H9 (cell line): ENCODE data around the gene IDH3B. TPM values are rescaled to one million over a fixed set of nuclear protein-coding genes. Genes with fewer than 3 reads are reported as not detected.
A peak's percentile ranks its signal among the peaks of the same experiment; 100 is the strongest.

ENCODE experiments used
- DNase-seq: peaks from one replicate; pipeline ENCODE4 v3.0.0-alpha.2; 2017
- H2AFZ ChIP-seq: one replicate; pipeline ENCODE4 v1.6.1; 2013; ENCODE audit warnings: mild to moderate bottlenecking, low read length, control low read depth, moderate library complexity
- H2AK5ac ChIP-seq: 2 replicates; pipeline ENCODE4 v1.6.1; 2013; ENCODE audit warnings: low read length, control low read depth, mixed read lengths; ENCODE audit not compliant: insufficient read length
- H2BK120ac ChIP-seq: one replicate; pipeline ENCODE4 v1.6.1; 2013; ENCODE audit warnings: low read depth, mild to moderate bottlenecking, low read length, control low read depth, inconsistent platforms; ENCODE audit not compliant: poor library complexity, severe bottlenecking
- H2BK12ac ChIP-seq: 2 replicates; pipeline ENCODE4 v1.6.1; 2013; ENCODE audit warnings: low read length, control low read depth, mixed read lengths, low read depth; ENCODE audit not compliant: insufficient read length
- H2BK15ac ChIP-seq: 2 replicates; pipeline ENCODE4 v1.6.1; 2013; ENCODE audit warnings: low read depth, low read length, control low read depth
- H2BK20ac ChIP-seq: one replicate; pipeline ENCODE4 v1.6.1; 2013; ENCODE audit warnings: low read depth, mild to moderate bottlenecking, low read length, control low read depth, inconsistent platforms; ENCODE audit not compliant: poor library complexity, severe bottlenecking
- H2BK5ac ChIP-seq: 2 replicates; pipeline ENCODE4 v1.6.1; 2013; ENCODE audit warnings: low read length, control low read depth, mixed read lengths; ENCODE audit not compliant: insufficient read length
- H3K14ac ChIP-seq: 2 replicates; pipeline ENCODE4 v1.6.1; 2013; ENCODE audit warnings: low read length, control low read depth; ENCODE audit not compliant: insufficient read depth
- H3K18ac ChIP-seq: 2 replicates; pipeline ENCODE4 v1.6.1; 2013; ENCODE audit warnings: low read depth, mild to moderate bottlenecking, mixed read lengths, low read length, control low read depth; ENCODE audit not compliant: insufficient read length
- H3K23ac ChIP-seq: 2 replicates; pipeline ENCODE4 v1.6.1; 2013; ENCODE audit warnings: low read length, control low read depth, mixed read lengths, low read depth; ENCODE audit not compliant: insufficient read length
- H3K23me2 ChIP-seq: 2 replicates; pipeline ENCODE4 v1.6.1; 2013; ENCODE audit warnings: low read depth, mild to moderate bottlenecking, mixed read lengths, low read length, control low read depth; ENCODE audit not compliant: insufficient read length, poor library complexity, severe bottlenecking
- H3K27ac ChIP-seq: 2 replicates; pipeline ENCODE4 v1.5.1; 2013; ENCODE audit warnings: low read length, control low read depth, mixed read lengths, low read depth; ENCODE audit not compliant: insufficient read length
- H3K27me3 ChIP-seq: 2 replicates; pipeline ENCODE4 v1.6.1; 2013; ENCODE audit warnings: low read length, control low read depth, inconsistent platforms; ENCODE audit not compliant: insufficient read depth
- H3K4ac ChIP-seq: 2 replicates; pipeline ENCODE4 v1.6.1; 2013; ENCODE audit warnings: low read depth, mild to moderate bottlenecking, control low read depth, inconsistent platforms, low read length, moderate library complexity
- H3K4me1 ChIP-seq: 2 replicates; pipeline ENCODE4 v1.6.1; 2013; ENCODE audit warnings: low read length, control low read depth, inconsistent platforms; ENCODE audit not compliant: insufficient read depth
- H3K4me2 ChIP-seq: 2 replicates; pipeline ENCODE4 v1.6.1; 2013; ENCODE audit warnings: low read length, control low read depth, mixed read lengths; ENCODE audit not compliant: insufficient read length, insufficient read depth
- H3K56ac ChIP-seq: 2 replicates; pipeline ENCODE4 v1.6.1; 2013; ENCODE audit warnings: low read depth, mild to moderate bottlenecking, mixed read lengths, low read length, control low read depth; ENCODE audit not compliant: insufficient read length
- H3K79me1 ChIP-seq: 2 replicates; pipeline ENCODE4 v1.6.1; 2013; ENCODE audit warnings: low read depth, mild to moderate bottlenecking, moderate library complexity, low read length, control low read depth, inconsistent platforms; ENCODE audit not compliant: insufficient read depth, poor library complexity, severe bottlenecking
- H3K79me2 ChIP-seq: 2 replicates; pipeline ENCODE4 v1.6.1; 2013; ENCODE audit warnings: low read length, control low read depth, inconsistent platforms; ENCODE audit not compliant: insufficient read depth
- H3K9ac ChIP-seq: 2 replicates; pipeline ENCODE4 v1.6.1; 2013; ENCODE audit warnings: low read length, control low read depth, mixed read lengths; ENCODE audit not compliant: insufficient read length; ENCODE audit errors: extremely low read depth
- H3K9me3 ChIP-seq: one replicate; pipeline ENCODE4 v1.6.1; 2013; ENCODE audit warnings: low read depth, low read length, inconsistent platforms; ENCODE audit not compliant: control insufficient read depth
- H3T11ph ChIP-seq: one replicate; pipeline ENCODE4 v1.6.1; 2013; ENCODE audit warnings: mild to moderate bottlenecking, low read length, control low read depth, inconsistent platforms
- H4K20me1 ChIP-seq: one replicate; pipeline ENCODE4 v1.6.1; 2013; ENCODE audit not compliant: control insufficient read depth, insufficient read length, insufficient read depth
- H4K5ac ChIP-seq: 2 replicates; pipeline ENCODE4 v1.6.1; 2013; ENCODE audit warnings: low read depth, mild to moderate bottlenecking, mixed read lengths, low read length, control low read depth; ENCODE audit not compliant: insufficient read length
- H4K8ac ChIP-seq: replicated peaks from 2 replicates; pipeline ENCODE4 v1.6.1; 2013; ENCODE audit warnings: low read length, control low read depth, mixed read lengths, low read depth; ENCODE audit not compliant: insufficient read length
- H4K91ac ChIP-seq: 2 replicates; pipeline ENCODE4 v1.6.1; 2013; ENCODE audit warnings: low read depth, mild to moderate bottlenecking, moderate library complexity, mixed read lengths, low read length, control low read depth; ENCODE audit not compliant: insufficient read length
- H3K27ac Mint-ChIP-seq, 3 experiments: 2 replicates in 2 of 3; 3 replicates in 1 of 3; pipeline ENCODE4 v1.8.0; 2020 to 2021; ENCODE audit warnings: mixed read lengths in 3 of 3, mild to moderate bottlenecking in 1 of 3, moderate library complexity in 1 of 3
- H3K27me3 Mint-ChIP-seq: 2 replicates; pipeline ENCODE4 v1.8.0; 2021; ENCODE audit warnings: low read depth, mild to moderate bottlenecking, moderate library complexity, mixed read lengths
- H3K36me3 Mint-ChIP-seq, 3 experiments: 2 replicates in 2 of 3; 3 replicates in 1 of 3; pipeline ENCODE4 v1.8.0; 2020 to 2021; ENCODE audit warnings: low read depth in 3 of 3, mixed read lengths in 3 of 3; ENCODE audit not compliant: insufficient read depth in 1 of 3
- H3K4me1 Mint-ChIP-seq, 2 experiments: 2 replicates each; pipeline ENCODE4 v1.8.0; 2020; ENCODE audit warnings: mixed read lengths in 2 of 2
- H3K4me3 Mint-ChIP-seq, 2 experiments: 2 replicates in 1 of 2; 3 replicates in 1 of 2; pipeline ENCODE4 v1.8.0; 2020 to 2021; ENCODE audit warnings: mild to moderate bottlenecking in 2 of 2, mixed read lengths in 2 of 2, moderate library complexity in 1 of 2
- H3K9me3 Mint-ChIP-seq, 2 experiments: 2 replicates in 1 of 2; 3 replicates in 1 of 2; pipeline ENCODE4 v1.8.0; 2020; ENCODE audit warnings: mild to moderate bottlenecking in 2 of 2, mixed read lengths in 2 of 2, moderate library complexity in 1 of 2
- CTCF ChIP-seq: fragments of 200-600 bp; sonication (generic); conservative IDR thresholded peaks from 3 replicates; pipeline ENCODE4 v1.8.0; 2021; ENCODE audit warnings: antibody characterized with exemption, mild to moderate bottlenecking
- WGBS: extraction: QIAGEN DNeasy Blood & Tissue Kit; methylation state at CpG from one replicate; pipeline ENCODE4 v1.1.7; 2013; ENCODE audit warnings: missing lambda C conversion rate, low lambda C conversion rate, mixed read lengths; ENCODE audit not compliant: insufficient read length; ENCODE audit errors: extremely low coverage; 5-methylcytosine and 5-hydroxymethylcytosine counted together
- total RNA-seq: library from RNA; stranded (reverse); gene quantifications from 2 replicates; pipeline ENCODE4 v1.2.1, GENCODE V29; 2021

The IDH3B gene
- total RNA-seq, 1 experiment from 2014 or later, result 114 TPM

DNA sequence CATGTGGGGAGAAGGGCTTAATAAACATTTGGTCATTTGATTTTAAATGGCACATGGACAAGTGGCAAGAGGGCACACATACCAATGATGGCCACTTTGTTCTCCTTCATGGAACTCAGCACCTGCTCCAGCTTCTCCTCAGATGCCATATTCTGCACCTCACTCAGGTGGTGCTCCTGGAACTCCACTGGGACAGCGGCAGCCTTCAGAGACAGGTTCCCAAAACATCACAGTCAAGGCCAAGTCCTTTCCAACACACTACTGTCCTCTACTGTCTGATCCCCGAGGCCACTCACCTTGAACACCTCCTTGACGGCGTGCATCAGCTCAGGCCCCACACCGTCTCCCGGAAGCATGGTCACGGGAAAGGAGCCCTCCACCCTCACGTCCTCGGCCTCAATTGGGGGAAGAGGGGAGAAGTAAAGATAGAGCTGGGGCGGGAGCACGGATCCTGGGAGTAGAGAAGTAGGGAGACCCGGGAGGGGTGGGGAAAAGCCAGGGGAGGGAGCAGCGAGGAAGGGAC is 591 bp downstream of the IDH3B start:
- H2BK12ac ChIP-seq, result no peak overlapping the region
- WGBS, result no CpG with 5 or more reads among the region's 13 CpGs
- H3K14ac ChIP-seq, result no peak overlapping the region
- no peak for DNase-seq
- H2AK5ac ChIP-seq, result no peak overlapping the region
- H3K27me3 ChIP-seq, result no peaks in the 10 kb centered on the region
- no peaks in the 10 kb centered on the region; a peak in 1 of 5 replicates for H3K9me3 Mint-ChIP-seq
- H3K23ac ChIP-seq, result no peak overlapping the region
- H3K4me1 Mint-ChIP-seq, result peaks cover 4 to 13% of the 10 kb centered on the region in 2 experiments
- peaks cover 10% of the 10 kb centered on the region for H3K23me2 ChIP-seq
- H2AFZ ChIP-seq, result no peak overlapping the region
- H4K91ac ChIP-seq, result peak overlapping the region; percentile 16
- no peaks in the 10 kb centered on the region for H3K79me1 ChIP-seq
- H3K27me3 Mint-ChIP-seq, result peaks cover 29% of the 10 kb centered on the region
- H3K9me3 ChIP-seq, result no peaks in the 10 kb centered on the region
- H3T11ph ChIP-seq, result no peak overlapping the region
- H4K5ac ChIP-seq, result peak overlapping the region; percentile 1
- peak overlapping the region; percentile 88 to 99 (median 91); a peak in 6 of 7 replicates for H3K27ac Mint-ChIP-seq
- no peak overlapping the region for H3K27ac ChIP-seq
- peak overlapping the region; percentile 97 for H3K4me3 Mint-ChIP-seq
- no peak overlapping the region for H2BK15ac ChIP-seq
- H3K18ac ChIP-seq, result no peak overlapping the region
- H4K20me1 ChIP-seq, result no peaks in the 10 kb centered on the region
- H4K8ac ChIP-seq, result no peak overlapping the region
- no peak overlapping the region for H3K56ac ChIP-seq
- H3K4ac ChIP-seq, result no peak overlapping the region
- 0 out of 2 replicates have a peak, but pooled peaks cover 3% of the 10 kb centered on the region for H3K4me1 ChIP-seq
- peak overlapping the region; percentile 93 for H3K4me2 ChIP-seq
- peak overlapping the region; percentile 75 for H3K9ac ChIP-seq
- H3K36me3 Mint-ChIP-seq, result peaks cover 25 to 49% (median 39%) of the 10 kb centered on the region in 3 experiments
- H2BK120ac ChIP-seq, result no peak overlapping the region
- H2BK20ac ChIP-seq, result no peak overlapping the region
- no peak overlapping the region for H2BK5ac ChIP-seq
- TF ChIP-seq CTCF, result no peak
- peaks cover 5% of the 10 kb centered on the region for H3K79me2 ChIP-seq
